Measurements from ENCODE around the gene RAVER1. TPM values are rescaled to one million over a fixed set of nuclear protein-coding genes. Genes with fewer than 3 reads are reported as not detected.

RAVER1 gene
- total and polyA plus RNA-seq, 5 donors = 9.8 to 20.1 (median 14.7) TPM

- intact Hi-C loops (cut with DNase I) = no loop called here
- Histone ChIP-seq H3K27ac (ENCODE audit: low read length) (no peak overlapping the region), H3K4me1 (ENCODE audit: control insufficient read depth, insufficient read depth, low read length) (peaks cover 11% of the 10 kb centered on the region), H3K27me3 (ENCODE audit: control insufficient read depth, insufficient read depth) (no peaks in the 10 kb centered on the region), H3K4me3 (ENCODE audit: low read length) (no peak overlapping the region), H3K9me3 (ENCODE audit: control insufficient read depth, low read length) (no peaks in the 10 kb centered on the region)
- WGBS = 30% methylated on average over 49 of the region's 49 CpGs
- DNase-seq (no peak), ATAC-seq (no peak)
These were observed 39.5 kb downstream of the RAVER1 start for GRCh38 chr19:10293637-10294367.

DNA sequence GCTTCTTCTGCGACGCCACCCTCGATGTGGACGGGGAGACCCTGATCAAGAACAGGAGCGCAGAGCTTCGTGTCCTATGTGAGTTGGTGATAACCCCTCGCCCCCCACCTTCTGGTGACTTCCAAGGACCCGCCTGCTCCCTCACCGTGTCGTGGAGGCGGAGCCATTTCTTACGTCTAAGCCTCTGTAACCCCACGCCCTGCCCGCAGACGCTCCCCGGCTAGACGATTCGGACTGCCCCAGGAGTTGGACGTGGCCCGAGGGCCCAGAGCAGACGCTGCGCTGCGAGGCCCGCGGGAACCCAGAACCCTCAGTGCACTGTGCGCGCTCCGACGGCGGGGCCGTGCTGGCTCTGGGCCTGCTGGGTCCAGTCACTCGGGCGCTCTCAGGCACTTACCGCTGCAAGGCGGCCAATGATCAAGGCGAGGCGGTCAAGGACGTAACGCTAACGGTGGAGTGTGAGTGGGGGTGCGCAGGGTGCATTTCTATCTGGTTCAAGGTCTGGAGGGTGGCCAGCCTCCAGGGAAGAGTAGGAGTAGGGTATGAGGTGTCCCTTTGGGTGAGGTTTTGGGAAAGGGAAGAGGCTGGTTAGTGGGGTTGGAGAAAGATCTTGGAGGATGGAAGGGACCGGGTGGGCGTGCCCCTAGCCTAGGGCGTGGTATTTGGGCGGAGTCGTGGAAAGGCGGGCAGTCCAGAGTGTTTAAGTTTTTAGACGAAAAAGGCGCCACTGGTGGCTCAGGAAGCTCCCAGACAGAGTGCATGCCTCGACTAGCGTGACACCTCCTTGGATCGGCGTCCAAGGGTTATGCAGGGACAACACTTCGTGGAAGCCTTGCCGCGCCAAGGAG lies 40.3 kb downstream of the RAVER1 start:
- Histone ChIP-seq H3K27me3 (ENCODE audit: control insufficient read depth, insufficient read depth) (no peaks in the 10 kb centered on the region), H3K4me1 (ENCODE audit: control insufficient read depth, insufficient read depth, low read length) (peaks cover 12% of the 10 kb centered on the region), H3K4me3 (ENCODE audit: low read length) (peak overlapping the region; percentile 1), H3K9me3 (ENCODE audit: control insufficient read depth, low read length) (no peaks in the 10 kb centered on the region), H3K27ac (ENCODE audit: low read length) (no peak overlapping the region)
- intact Hi-C loops (cut with DNase I) = no loop called here
- DNase-seq (no peak), ATAC-seq (no peak)
- WGBS = 23% methylated on average over 56 of the region's 56 CpGs

DNA sequence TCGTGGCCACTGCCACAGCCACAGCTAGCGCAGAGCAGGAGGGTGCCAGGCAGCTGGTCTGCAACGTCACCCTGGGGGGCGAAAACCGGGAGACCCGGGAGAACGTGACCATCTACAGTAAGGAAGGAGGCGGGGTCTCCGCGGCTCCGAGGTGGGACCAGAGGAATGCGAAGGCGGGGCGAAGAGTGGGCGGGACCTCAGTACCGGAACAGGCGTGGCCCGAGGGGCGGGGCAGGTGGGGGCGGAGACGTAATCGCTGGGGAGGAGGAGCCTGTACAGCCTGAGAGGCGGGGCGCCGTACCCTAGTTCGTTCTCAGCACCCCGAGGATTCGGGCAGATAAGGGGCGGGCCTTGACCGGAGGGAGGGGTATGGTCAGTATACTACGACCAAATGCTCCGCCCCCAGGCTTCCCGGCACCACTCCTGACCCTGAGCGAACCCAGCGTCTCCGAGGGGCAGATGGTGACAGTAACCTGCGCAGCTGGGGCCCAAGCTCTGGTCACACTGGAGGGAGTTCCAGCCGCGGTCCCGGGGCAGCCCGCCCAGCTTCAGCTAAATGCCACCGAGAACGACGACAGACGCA lies 41.0 kb downstream of the RAVER1 start:
- Histone ChIP-seq H3K4me3 (ENCODE audit: low read length) (peak overlapping the region; percentile 1), H3K9me3 (ENCODE audit: control insufficient read depth, low read length) (no peaks in the 10 kb centered on the region), H3K27ac (ENCODE audit: low read length) (no peak overlapping the region), H3K27me3 (ENCODE audit: control insufficient read depth, insufficient read depth) (no peaks in the 10 kb centered on the region), H3K4me1 (ENCODE audit: control insufficient read depth, insufficient read depth, low read length) (peaks cover 12% of the 10 kb centered on the region)
- peak; percentile 85 to 94 (median 92) for DNase-seq
- 2% methylated on average over 45 of the region's 45 CpGs for WGBS
- peak; percentile 60 to 74 for ATAC-seq
- intact Hi-C loops (cut with DNase I) = no loop called here

DNA sequence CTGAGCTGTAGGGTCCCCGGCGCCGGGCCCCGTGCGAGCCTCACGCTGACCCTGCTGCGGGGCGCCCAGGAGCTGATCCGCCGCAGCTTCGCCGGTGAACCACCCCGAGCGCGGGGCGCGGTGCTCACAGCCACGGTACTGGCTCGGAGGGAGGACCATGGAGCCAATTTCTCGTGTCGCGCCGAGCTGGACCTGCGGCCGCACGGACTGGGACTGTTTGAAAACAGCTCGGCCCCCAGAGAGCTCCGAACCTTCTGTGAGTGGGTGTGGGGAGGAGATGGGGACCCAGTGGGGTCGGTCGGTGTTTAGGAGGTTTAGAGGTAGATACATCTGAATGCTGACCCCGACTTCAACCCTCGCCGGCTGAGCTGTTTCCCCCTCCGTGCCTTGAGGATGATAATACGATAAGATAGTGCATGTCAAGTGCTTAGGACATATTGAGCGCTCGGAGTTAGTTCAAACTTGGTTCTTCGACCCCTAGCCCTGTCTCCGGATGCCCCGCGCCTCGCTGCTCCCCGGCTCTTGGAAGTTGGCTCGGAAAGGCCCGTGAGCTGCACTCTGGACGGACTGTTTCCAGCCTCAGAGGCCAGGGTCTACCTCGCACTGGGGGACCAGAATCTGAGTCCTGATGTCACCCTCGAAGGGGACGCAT lies 41.6 kb downstream of the RAVER1 start:
- no peak for DNase-seq
- ATAC-seq = no peak
- Histone ChIP-seq H3K4me3 (ENCODE audit: low read length) (peak overlapping the region; percentile 37), H3K27ac (ENCODE audit: low read length) (no peak overlapping the region), H3K9me3 (ENCODE audit: control insufficient read depth, low read length) (no peaks in the 10 kb centered on the region), H3K4me1 (ENCODE audit: control insufficient read depth, insufficient read depth, low read length) (peaks cover 12% of the 10 kb centered on the region), H3K27me3 (ENCODE audit: control insufficient read depth, insufficient read depth) (no peaks in the 10 kb centered on the region)
- intact Hi-C loops (cut with DNase I) = no loop called here
- 1% methylated on average over 49 of the region's 49 CpGs for WGBS

GRCh38 chr19:10290876-10291553 lies 42.3 kb downstream of the RAVER1 start:
- DNase-seq (peak; percentile 74 to 91 (median 90)), ATAC-seq (peak; percentile 29 to 37)
- peaks cover 14% of the 10 kb centered on the region for H3K4me1 ChIP-seq (ENCODE audit: control insufficient read depth, insufficient read depth, low read length)
- no peaks in the 10 kb centered on the region for H3K9me3 ChIP-seq (ENCODE audit: control insufficient read depth, low read length)
- no peak overlapping the region for H3K27ac ChIP-seq (ENCODE audit: low read length)
- under 1% methylated on average over 57 of the region's 57 CpGs for WGBS
- no peaks in the 10 kb centered on the region for H3K27me3 ChIP-seq (ENCODE audit: control insufficient read depth, insufficient read depth)
- H3K4me3 ChIP-seq (ENCODE audit: low read length) = peak overlapping the region; percentile 37
- intact Hi-C loops (cut with DNase I) = no loop called here

- intact Hi-C loops (cut with DNase I) = no loop called here
- peak in 1 of 2 donors; percentile 2 for ATAC-seq
- WGBS = 1% methylated on average over 30 of the region's 30 CpGs
- peak; percentile 63 to 71 (median 65) for DNase-seq
- Histone ChIP-seq H3K4me3 (ENCODE audit: low read length) (peak overlapping the region; percentile 37), H3K4me1 (ENCODE audit: control insufficient read depth, insufficient read depth, low read length) (peaks cover 14% of the 10 kb centered on the region), H3K27ac (ENCODE audit: low read length) (no peak overlapping the region), H3K27me3 (ENCODE audit: control insufficient read depth, insufficient read depth) (no peaks in the 10 kb centered on the region), H3K9me3 (ENCODE audit: control insufficient read depth, low read length) (no peaks in the 10 kb centered on the region)
These were observed 42.9 kb downstream of the RAVER1 start for GRCh38 chr19:10290357-10290875.

DNA sequence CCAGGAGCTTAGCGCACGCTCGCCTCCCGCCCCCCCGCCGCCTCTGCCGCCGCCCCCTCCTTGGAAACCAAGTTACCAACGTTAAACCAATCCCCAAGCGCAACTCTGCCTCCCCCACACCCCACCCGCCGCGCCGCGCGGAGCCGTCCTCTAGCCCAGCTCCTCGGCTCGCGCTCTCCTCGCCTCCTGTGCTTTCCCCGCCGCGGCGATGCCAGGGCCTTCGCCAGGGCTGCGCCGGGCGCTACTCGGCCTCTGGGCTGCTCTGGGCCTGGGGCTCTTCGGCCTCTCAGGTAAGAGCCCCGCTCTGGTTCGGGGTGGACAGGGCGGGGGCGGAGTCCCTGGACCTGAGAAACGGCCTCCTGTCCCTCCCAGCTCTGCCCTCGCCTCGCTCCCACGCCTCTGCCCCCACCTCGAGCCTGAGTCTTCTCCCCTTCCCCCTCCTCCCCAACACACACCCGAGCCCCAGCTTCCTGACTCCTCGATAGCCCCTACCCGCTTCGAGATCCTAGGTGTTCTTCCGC lies 43.4 kb downstream of the RAVER1 start, which contains the start of gene ICAM5:
ICAM5 (plus strand) TSS at position 117 of the 521 bp plus-strand sequence; CDS start at position 209, 92 bp downstream.
- WGBS = under 1% methylated on average over 45 of the region's 45 CpGs
- no peak for ATAC-seq
- Histone ChIP-seq H3K9me3 (ENCODE audit: control insufficient read depth, low read length) (no peaks in the 10 kb centered on the region), H3K4me3 (ENCODE audit: low read length) (peak within 1 kb of the TSS; percentile 37), H3K4me1 (ENCODE audit: control insufficient read depth, insufficient read depth, low read length) (peaks cover 14% of the 10 kb centered on the region), H3K27me3 (ENCODE audit: control insufficient read depth, insufficient read depth) (no peaks in the 10 kb centered on the region), H3K27ac (ENCODE audit: low read length) (no peak within 1 kb of the TSS)
- no peak for DNase-seq
- intact Hi-C loops (cut with DNase I) = no loop called here

GRCh38 chr19:10289167-10289835 lies 44.0 kb downstream of the RAVER1 start:
- H3K4me3 ChIP-seq (ENCODE audit: low read length) = peak overlapping the region; percentile 31
- peak; percentile 55 to 79 (median 74) for DNase-seq
- WGBS = 2% methylated on average over 50 of the region's 50 CpGs
- peaks cover 14% of the 10 kb centered on the region for H3K4me1 ChIP-seq (ENCODE audit: control insufficient read depth, insufficient read depth, low read length)
- no peak for ATAC-seq
- intact Hi-C loops (cut with DNase I) = no loop called here
- H3K9me3 ChIP-seq (ENCODE audit: control insufficient read depth, low read length) = no peaks in the 10 kb centered on the region
- H3K27ac ChIP-seq (ENCODE audit: low read length) = no peak overlapping the region
- H3K27me3 ChIP-seq (ENCODE audit: control insufficient read depth, insufficient read depth) = no peaks in the 10 kb centered on the region

DNA sequence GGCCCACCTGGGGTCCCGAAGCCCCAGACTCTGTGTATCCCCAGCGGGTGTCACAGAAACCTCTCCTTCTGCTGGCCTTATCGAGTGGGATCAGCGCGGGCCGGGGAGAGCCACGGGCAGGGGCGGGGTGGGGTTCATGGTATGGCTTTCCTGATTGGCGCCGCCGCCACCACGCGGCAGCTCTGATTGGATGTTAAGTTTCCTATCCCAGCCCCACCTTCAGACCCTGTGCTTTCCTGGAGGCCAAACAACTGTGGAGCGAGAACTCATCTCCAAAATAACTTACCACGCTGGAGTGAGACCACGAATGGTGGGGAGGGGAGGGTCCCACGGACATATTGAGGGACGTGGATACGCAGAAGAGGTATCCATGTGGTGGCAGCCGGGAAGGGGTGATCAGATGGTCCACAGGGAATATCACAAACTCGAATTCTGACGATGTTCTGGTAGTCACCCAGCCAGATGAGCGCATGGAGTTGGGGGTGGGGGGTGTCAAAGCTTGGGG lies 44.6 kb downstream of the RAVER1 start:
- WGBS = 8% methylated on average over 23 of the region's 23 CpGs
- DNase-seq (no peak), ATAC-seq (no peak)
- Histone ChIP-seq H3K4me3 (ENCODE audit: low read length) (no peak overlapping the region), H3K4me1 (ENCODE audit: control insufficient read depth, insufficient read depth, low read length) (peaks cover 14% of the 10 kb centered on the region), H3K27ac (ENCODE audit: low read length) (no peak overlapping the region), H3K27me3 (ENCODE audit: control insufficient read depth, insufficient read depth) (no peaks in the 10 kb centered on the region), H3K9me3 (ENCODE audit: control insufficient read depth, low read length) (no peaks in the 10 kb centered on the region)
- intact Hi-C loops (cut with DNase I) = no loop called here

All from right cardiac atrium (tissue), 5 donors.